Activated naive CD8-positive, alpha-beta T cell treated with anti-CD3 and anti-CD28 coated beads, Interleukin-2, amount 50 U/mL, for 16 hours (primary cell): ENCODE data around the gene PRTN3.
A peak's percentile ranks its signal among the peaks of the same experiment; 100 is the strongest.
"Not testable (repeated sequence)": the region's sequence is repeated elsewhere in the genome, so short reads cannot be mapped to it uniquely, and the experiment has no call there.

Experiments
- DNase-seq: peaks from one replicate; pipeline ENCODE4 v3.0.0-alpha.2; 2020; ENCODE audit warnings: low read depth, low spot score

PRTN3 gene

GRCh38 chr19:845707-846521 is 5.1 kb downstream of the PRTN3 start:
- no peak for DNase-seq

GRCh38 chr19:848386-848921 is 7.7 kb downstream of the PRTN3 start:
- no peak for DNase-seq

- not testable (repeated sequence) for DNase-seq
Observed at GRCh38 chr19:849195-849594, 8.4 kb downstream of the PRTN3 start.

- no peak for DNase-seq
Observed at GRCh38 chr19:850221-850978, 9.6 kb downstream of the PRTN3 start.

GRCh38 chr19:850979-851335 is 10.2 kb downstream of the PRTN3 start:
- DNase-seq: no peak

GRCh38 chr19:852136-853013 is 11.6 kb downstream of the PRTN3 start, which contains the start of gene ELANE:
TSS of gene ELANE (plus strand) at chr19:852303. CDS start at chr19:852329, 26 bp downstream.
- DNase-seq: no peak

- no peak for DNase-seq
Observed at GRCh38 chr19:853014-853585, 12.3 kb downstream of the PRTN3 start.

- not testable (repeated sequence) for DNase-seq
Observed at GRCh38 chr19:853614-854220, 12.9 kb downstream of the PRTN3 start.

- no peak for DNase-seq
Observed at GRCh38 chr19:854549-854948, 13.8 kb downstream of the PRTN3 start.

GRCh38 chr19:855142-855541 is 14.3 kb downstream of the PRTN3 start:
- DNase-seq: no peak

- no peak for DNase-seq
Observed at GRCh38 chr19:855566-856120, 14.8 kb downstream of the PRTN3 start.

- no peak for DNase-seq
Observed at GRCh38 chr19:858284-858683, 17.5 kb downstream of the PRTN3 start.

- DNase-seq: no peak
Observed at GRCh38 chr19:858868-859843, 18.4 kb downstream of the PRTN3 start, which contains the start of gene CFD. TSS of gene CFD (plus strand) at chr19:859664. CDS start at chr19:859690, 26 bp downstream.

GRCh38 chr19:861141-861755 is 20.4 kb downstream of the PRTN3 start:
- no peak for DNase-seq

GRCh38 chr19:861756-862580 is 21.2 kb downstream of the PRTN3 start:
- DNase-seq: no peak

GRCh38 chr19:862581-863314 is 21.9 kb downstream of the PRTN3 start:
- peak; percentile 59 for DNase-seq

GRCh38 chr19:863315-863620 is 22.5 kb downstream of the PRTN3 start:
- DNase-seq: no peak
